K562 (cell line): ENCODE measurements around the gene KRT83. TPM values are rescaled to one million over a fixed set of nuclear protein-coding genes. Genes with fewer than 3 reads are reported as not detected.

Experiments used
- ATAC-seq: fragments of 200-7000 bp; cut with Tn5 transposase; 3 replicates; pipeline ENCODE4 v1.9.1; 2020; ENCODE audit warnings: moderate library complexity
- BruUV-seq: library from RNA; stranded (reverse); fragments of 400-500 nt; replicated peaks from 2 replicates; lab custom pipeline; 2021; lab: Mats Ljungman, UMichigan
- CTCF ChIA-PET: fragments of 300-600 bp; formaldehyde crosslinking; extraction: SDS; loops from one replicate; lab custom pipeline; 2021; ENCODE audit warnings: low intra/inter-chr PET ratio; lab: Yijun Ruan, JAX
- POLR2A ChIA-PET: fragments of 300-600, 350-650 bp; sonication (Branson Sonifier 250); formaldehyde crosslinking; extraction: SDS; loops from one replicate; lab custom pipeline; 2021; ENCODE audit warnings: antibody characterized with exemption, inconsistent platforms; lab: Yijun Ruan, JAX
- DNase-seq, 4 experiments: peaks; one replicate each; pipeline versions ENCODE4 v3.0.0 to v3.0.0-alpha.2; 2011 to 2018; ENCODE audit warnings: low spot score in 3 of 4, mixed read lengths in 3 of 4; ENCODE audit errors: extremely low read depth in 1 of 4
- FAIRE-seq: peaks from 2 replicates; lab custom pipeline; 2011; peaks lifted over from hg19 to GRCh38; lab: Jason Lieb, UNC
- H2AFZ ChIP-seq: 2 replicates; pipeline ENCODE4 v1.6.0; 2011; ENCODE audit warnings: low read depth, low read length, control low read depth, inconsistent platforms
- H3K27ac ChIP-seq: fragments of 200-600 bp; 3 replicates; pipeline ENCODE4 v1.8.0; 2011; ENCODE audit warnings: low read depth, mild to moderate bottlenecking, control low read depth, inconsistent platforms, low read length, moderate library complexity, mixed read lengths; ENCODE audit errors: extremely low read depth
- H3K27me3 ChIP-seq, 2 experiments: fragments of 300-600 bp in 1 of 2; 2 replicates in 1 of 2; 3 replicates in 1 of 2; pipeline versions ENCODE4 v1.6.0 to v1.8.0; 2011; ENCODE audit warnings: inconsistent platforms in 2 of 2, low read length in 2 of 2, mild to moderate bottlenecking in 1 of 2, mixed read lengths in 1 of 2, moderate library complexity in 1 of 2; ENCODE audit not compliant: control insufficient read depth in 2 of 2, insufficient read depth in 2 of 2
- H3K36me3 ChIP-seq: fragments of 300-600 bp; 3 replicates; pipeline ENCODE4 v1.8.0; 2011; ENCODE audit warnings: mild to moderate bottlenecking, low read length, inconsistent platforms; ENCODE audit not compliant: control insufficient read depth, insufficient read depth
- H3K4me1 ChIP-seq, 2 experiments: fragments of 200-600 bp in 1 of 2; replicated peaks in 1 of 2; 2 replicates in 1 of 2; 3 replicates in 1 of 2; pipeline versions ENCODE4 v1.5.1 to v1.8.0; 2011; ENCODE audit warnings: inconsistent platforms in 2 of 2, low read length in 2 of 2, mild to moderate bottlenecking in 1 of 2, mixed read lengths in 1 of 2, moderate library complexity in 1 of 2; ENCODE audit not compliant: control insufficient read depth in 2 of 2, insufficient read depth in 2 of 2
- H3K4me2 ChIP-seq: 2 replicates; pipeline ENCODE4 v1.6.1; 2011; ENCODE audit warnings: low read length, control low read depth, inconsistent platforms, mixed read lengths; ENCODE audit not compliant: insufficient read depth
- H3K4me3 ChIP-seq: fragments of 200-600 bp; sonication (generic), shearing (Covaris generic); 2 replicates; pipeline ENCODE4 v1.5.1; 2016; ENCODE audit warnings: control low read depth, inconsistent platforms
- H3K79me2 ChIP-seq: fragments of 200-600 bp; 3 replicates; pipeline ENCODE4 v1.8.0; 2011; ENCODE audit warnings: low read length, inconsistent platforms; ENCODE audit not compliant: control insufficient read depth, insufficient read depth
- H3K9ac ChIP-seq, 2 experiments: 2 replicates each; pipeline versions ENCODE4 v1.6.0 to v1.6.1; 2011; ENCODE audit warnings: low read depth in 2 of 2, low read length in 2 of 2, control low read depth in 1 of 2, inconsistent platforms in 1 of 2, mild to moderate bottlenecking in 1 of 2, mixed read lengths in 1 of 2; ENCODE audit not compliant: insufficient read depth in 1 of 2
- H3K9me1 ChIP-seq: one replicate; pipeline ENCODE4 v1.6.0; 2011; ENCODE audit warnings: inconsistent platforms, mild to moderate bottlenecking, low read length, moderate library complexity; ENCODE audit not compliant: control insufficient read depth, insufficient read depth
- H3K9me3 ChIP-seq: replicated peaks from 2 replicates; pipeline ENCODE4 v1.5.1; 2011; ENCODE audit warnings: low read depth, low read length, inconsistent platforms; ENCODE audit not compliant: control insufficient read depth, insufficient read depth
- H4K20me1 ChIP-seq: replicated peaks from 2 replicates; pipeline ENCODE4 v1.6.1; 2011; ENCODE audit warnings: low read length, inconsistent platforms, mixed read lengths; ENCODE audit not compliant: control insufficient read depth, insufficient read depth
- CHCHD3 ChIP-seq: fragments of 250-450 bp; sonication (Bioruptor Pico); IDR thresholded peaks from 2 replicates; pipeline ENCODE4 v2.1.2; 2022; ENCODE audit warnings: mild to moderate bottlenecking
- GABPA ChIP-seq: fragments of 200-800 bp; sonication (Bioruptor generic); conservative IDR thresholded peaks from 2 replicates; pipeline ENCODE4 v1.6.1; 2016; ENCODE audit warnings: low read depth, missing genetic modification characterization, missing compliant biosample characterization
- MTA2 ChIP-seq: fragments of 450-650 bp; IDR thresholded peaks from 2 replicates; pipeline ENCODE4 v1.6.1; 2016; ENCODE audit warnings: low read depth
- PCBP1 ChIP-seq: fragments of 200-400 bp; formaldehyde crosslinking; IDR thresholded peaks from 2 replicates; pipeline ENCODE4 v1.6.1; 2018; ENCODE audit warnings: mild to moderate bottlenecking, low read depth, low read length; ENCODE audit not compliant: poor library complexity, severe bottlenecking
- SMAD3 ChIP-seq: fragments of 450-650 bp; formaldehyde crosslinking; conservative IDR thresholded peaks from 2 replicates; pipeline ENCODE4 v1.4.0; 2020; ENCODE audit warnings: mild to moderate bottlenecking
- XRCC3 ChIP-seq: fragments of 450-650 bp; IDR thresholded peaks from 2 replicates; pipeline ENCODE4 v1.6.1; 2017; ENCODE audit warnings: mild to moderate bottlenecking, moderate library complexity
- ZBTB7A ChIP-seq: IDR thresholded peaks from 2 replicates; pipeline ENCODE4 v1.6.1; 2011; ENCODE audit warnings: low read depth, mild to moderate bottlenecking, low read length, moderate library complexity, borderline replicate concordance; ENCODE audit not compliant: control insufficient read depth
- ZNF224 ChIP-seq: sonication (generic); formaldehyde crosslinking; IDR thresholded peaks from 2 replicates; pipeline ENCODE4 v1.8.0; 2022; ENCODE audit warnings: mild to moderate bottlenecking, missing genetic modification reagents
- ZNF583 ChIP-seq: fragments of 250-450 bp; sonication (Bioruptor Pico); IDR thresholded peaks from 2 replicates; pipeline ENCODE4 v1.4.0; 2020
- WGBS: fragments of 100-300 bp; shearing (Covaris generic); methylation state at CpG from one replicate; pipeline ENCODE4 v1.1.6; 2016; ENCODE audit warnings: low coverage, mixed read lengths; ENCODE audit not compliant: insufficient coverage; ENCODE audit errors: missing lambda C conversion rate; 5-methylcytosine and 5-hydroxymethylcytosine counted together
- in situ Hi-C: fragments of 300-500 bp; cut with MboI; formaldehyde crosslinking; loops from 4 replicates; pipeline ENCODE4 v1.15.0; 2018; ENCODE audit warnings: inconsistent platforms, mixed read lengths
- intact Hi-C: fragments of 100-400 bp; cut with micrococcal nuclease; formaldehyde crosslinking; loops from 2 replicates; pipeline ENCODE4 v1.14.2; 2022
- polyA plus RNA-seq, 8 experiments: library from polyadenylated mRNA; depleted of rRNA in 4 of 8; stranded (reverse) in 5 of 8; unstranded in 3 of 8; fragments of >200 nt; fragmentation: Nextera tagmentation in 2 of 8; fragmentation: Illumina TruSeq in 1 of 8; extraction: Ambion mirVana in 2 of 8; extraction: Trizol in 1 of 8; gene quantifications; 2 replicates each; pipeline versions ENCODE4 v1.2.1 to v1.2.3, GENCODE V29; 2011 to 2014; ENCODE audit warnings: inconsistent platforms in 1 of 8, missing spikeins in 1 of 8
- total RNA-seq, 7 experiments: library from RNA; depleted of rRNA in 6 of 7; stranded (reverse); fragments of >200 nt in 6 of 7; fragmentation: Illumina TruSeq in 2 of 7; extraction: Trizol in 2 of 7; gene quantifications; 2 replicates each; pipeline versions ENCODE4 v1.2.1 to v1.2.3, GENCODE V29; 2011 to 2021; ENCODE audit warnings: low replicate concordance in 1 of 7
- TF ChIP-seq, protein P1 (sequence below): IDR thresholded peaks from 2 replicates; pipeline ENCODE4 v1.6.1; 2012; ENCODE audit warnings: low read depth, low read length, improper control_type of control experiment, borderline replicate concordance
- TF ChIP-seq, protein P2 (sequence below): sonication (generic); formaldehyde crosslinking; IDR thresholded peaks from 2 replicates; pipeline ENCODE4 v1.8.0; 2022; ENCODE audit warnings: mild to moderate bottlenecking, missing genetic modification reagents, borderline replicate concordance

KRT83 gene
- total and polyA plus RNA-seq, 9 of the 15 experiments (the other 6 are each of a cell fraction or from before 2014, with no cell fraction given): not detected

DNA sequence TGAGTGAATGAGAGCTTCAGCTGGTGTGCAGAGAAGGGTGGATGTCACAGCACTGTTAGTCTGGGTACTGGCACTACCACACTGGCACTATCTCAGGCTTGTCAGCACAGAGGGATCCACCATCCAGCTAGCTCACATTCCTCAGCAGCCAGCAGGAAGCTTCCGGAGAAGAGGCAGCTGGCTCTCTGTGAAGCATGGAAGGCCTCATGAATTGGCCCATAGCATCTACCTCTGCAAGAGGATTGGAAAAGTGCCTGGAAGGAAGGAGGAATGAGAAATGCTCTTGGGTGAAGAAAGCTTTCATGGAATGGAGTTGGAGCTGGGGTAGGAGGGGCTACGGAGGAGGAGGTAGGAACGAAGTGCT, 9.9 kb downstream of the KRT83 start:
- H3K36me3 ChIP-seq: no peaks in the 10 kb centered on the region
- no peak for FAIRE-seq
- H3K9me1 ChIP-seq: no peaks in the 10 kb centered on the region
- BruUV-seq: no TSS peak
- intact Hi-C loops (no loop called here), in situ Hi-C loops (no loop called here)
- no peak overlapping the region for H3K9ac ChIP-seq
- ChIA-PET CTCF (no interaction called here), POLR2A (interaction anchor here (0.6 to 1.7 kb wide), 4 partner anchors 10 to 538 kb away, joined by 3 to 5 read pairs (median 4); partner anchors contain the start of genes KRT78 and KRT83)
- no peak overlapping the region for H2AFZ ChIP-seq
- TF ChIP-seq, protein P1, sequence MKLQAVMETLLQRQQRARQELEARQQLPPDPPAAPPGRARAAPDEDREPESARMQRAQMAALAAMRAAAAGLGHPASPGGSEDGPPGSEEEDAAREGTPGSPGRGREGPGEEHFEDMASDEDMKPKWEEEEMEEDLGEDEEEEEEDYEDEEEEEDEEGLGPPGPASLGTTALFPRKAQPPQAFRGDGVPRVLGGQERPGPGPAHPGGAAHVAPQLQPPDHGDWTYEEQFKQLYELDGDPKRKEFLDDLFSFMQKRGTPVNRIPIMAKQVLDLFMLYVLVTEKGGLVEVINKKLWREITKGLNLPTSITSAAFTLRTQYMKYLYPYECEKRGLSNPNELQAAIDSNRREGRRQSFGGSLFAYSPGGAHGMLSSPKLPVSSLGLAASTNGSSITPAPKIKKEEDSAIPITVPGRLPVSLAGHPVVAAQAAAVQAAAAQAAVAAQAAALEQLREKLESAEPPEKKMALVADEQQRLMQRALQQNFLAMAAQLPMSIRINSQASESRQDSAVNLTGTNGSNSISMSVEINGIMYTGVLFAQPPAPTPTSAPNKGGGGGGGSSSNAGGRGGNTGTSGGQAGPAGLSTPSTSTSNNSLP: no peak
- TF ChIP-seq ZBTB7A (no peak), XRCC3 (no peak), MTA2 (no peak), ZNF583 (no peak), SMAD3 (CRISPR knock-in tag) (no peak), GABPA (tag) (no peak), PCBP1 (no peak), CHCHD3 (CRISPR knock-in tag) (no peak), ZNF224 (no peak)
- TF ChIP-seq, protein P2, sequence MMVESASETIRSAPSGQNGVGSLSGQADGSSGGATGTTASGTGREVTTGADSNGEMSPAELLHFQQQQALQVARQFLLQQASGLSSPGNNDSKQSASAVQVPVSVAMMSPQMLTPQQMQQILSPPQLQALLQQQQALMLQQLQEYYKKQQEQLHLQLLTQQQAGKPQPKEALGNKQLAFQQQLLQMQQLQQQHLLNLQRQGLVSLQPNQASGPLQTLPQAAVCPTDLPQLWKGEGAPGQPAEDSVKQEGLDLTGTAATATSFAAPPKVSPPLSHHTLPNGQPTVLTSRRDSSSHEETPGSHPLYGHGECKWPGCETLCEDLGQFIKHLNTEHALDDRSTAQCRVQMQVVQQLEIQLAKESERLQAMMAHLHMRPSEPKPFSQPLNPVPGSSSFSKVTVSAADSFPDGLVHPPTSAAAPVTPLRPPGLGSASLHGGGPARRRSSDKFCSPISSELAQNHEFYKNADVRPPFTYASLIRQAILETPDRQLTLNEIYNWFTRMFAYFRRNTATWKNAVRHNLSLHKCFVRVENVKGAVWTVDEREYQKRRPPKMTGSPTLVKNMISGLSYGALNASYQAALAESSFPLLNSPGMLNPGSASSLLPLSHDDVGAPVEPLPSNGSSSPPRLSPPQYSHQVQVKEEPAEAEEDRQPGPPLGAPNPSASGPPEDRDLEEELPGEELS: no peak
- H3K4me2 ChIP-seq: no peak overlapping the region
- H3K27ac ChIP-seq: no peak overlapping the region
- peaks cover 13 to 49% of the 10 kb centered on the region in 2 experiments; a peak in 4 of 5 replicates for H3K27me3 ChIP-seq
- peaks cover 0 to 8% of the 10 kb centered on the region in 2 experiments; a peak in 2 of 5 replicates for H3K4me1 ChIP-seq
- H3K79me2 ChIP-seq: no peaks in the 10 kb centered on the region
- no peak for ATAC-seq
- DNase-seq: no peak
- no peaks in the 10 kb centered on the region for H3K9me3 ChIP-seq
- H4K20me1 ChIP-seq: no peaks in the 10 kb centered on the region; the same call in 1 of the 2 replicates
- WGBS: 0% methylated on average over 3 of the region's 3 CpGs
- H3K4me3 ChIP-seq: no peak overlapping the region
